DOHH2 (cell line): ENCODE data around the gene MAPKAPK2.

Source experiments
- H3F3A ChIP-seq: fragments of 200-600 bp; sonication (generic), shearing (Covaris generic); 2 replicates; pipeline ENCODE4 v1.6.0; 2016; ENCODE audit warnings: antibody characterized with exemption, mild to moderate bottlenecking; ENCODE audit not compliant: control insufficient read depth, insufficient read depth
- H3K27ac ChIP-seq: fragments of 200-600 bp; sonication (generic); 2 replicates; pipeline ENCODE4 v1.5.1; 2014; ENCODE audit warnings: low read depth, mild to moderate bottlenecking, low read length, moderate library complexity
- H3K27me3 ChIP-seq: fragments of 200-600 bp; sonication (generic); 2 replicates; pipeline ENCODE4 v1.6.1; 2014; ENCODE audit warnings: mild to moderate bottlenecking, low read length, mixed read lengths; ENCODE audit not compliant: control insufficient read depth
- H3K36me3 ChIP-seq: fragments of 200-600 bp; sonication (generic); 2 replicates; pipeline ENCODE4 v1.6.1; 2014; ENCODE audit warnings: mild to moderate bottlenecking, low read length, moderate library complexity, mixed read lengths; ENCODE audit not compliant: control insufficient read depth
- H3K4me1 ChIP-seq: fragments of 200-600 bp; sonication (generic); 2 replicates; pipeline ENCODE4 v1.6.1; 2014; ENCODE audit warnings: mild to moderate bottlenecking, low read length, mixed read lengths; ENCODE audit not compliant: control insufficient read depth
- H3K4me2 ChIP-seq: fragments of 200-600 bp; sonication (generic); 2 replicates; pipeline ENCODE4 v1.6.0; 2014; ENCODE audit warnings: mild to moderate bottlenecking, low read length, moderate library complexity
- H3K4me3 ChIP-seq: fragments of 200-600 bp; sonication (generic); 2 replicates; pipeline ENCODE4 v1.5.1; 2014; ENCODE audit warnings: mild to moderate bottlenecking, low read length, mixed read lengths
- H3K79me2 ChIP-seq: fragments of 200-600 bp; sonication (generic); 2 replicates; pipeline ENCODE4 v1.6.1; 2014; ENCODE audit warnings: mild to moderate bottlenecking, low read length, mixed read lengths; ENCODE audit not compliant: control insufficient read depth
- H3K9me2 ChIP-seq: fragments of 200-600 bp; sonication (generic); replicated peaks from 2 replicates; pipeline ENCODE4 v1.6.1; 2014; ENCODE audit warnings: mild to moderate bottlenecking, low read length, mixed read lengths; ENCODE audit not compliant: control insufficient read depth
- H3K9me3 ChIP-seq: fragments of 200-600 bp; sonication (generic); 2 replicates; pipeline ENCODE4 v1.6.1; 2014; ENCODE audit warnings: antibody characterized with exemption, low read length, mixed read lengths; ENCODE audit not compliant: control insufficient read depth, insufficient read depth
- H4K20me1 ChIP-seq: fragments of 200-600 bp; sonication (generic); 2 replicates; pipeline ENCODE4 v1.6.0; 2014; ENCODE audit warnings: low read depth, mild to moderate bottlenecking, antibody characterized with exemption, low read length, moderate library complexity; ENCODE audit not compliant: control insufficient read depth, insufficient read depth
- EZH2phosphoT487 ChIP-seq: fragments of 200-600 bp; sonication (generic); IDR thresholded peaks from 2 replicates; pipeline ENCODE4 v1.6.1; 2017; ENCODE audit warnings: borderline replicate concordance, mild to moderate bottlenecking, antibody characterized with exemption, low read length, moderate library complexity, mixed read lengths
- TF ChIP-seq, protein P1 (sequence below): fragments of 200-600 bp; sonication (generic); IDR thresholded peaks from one replicate; pipeline ENCODE4 v1.5.1; 2014; ENCODE audit warnings: antibody characterized with exemption, mild to moderate bottlenecking, low read depth, low read length; ENCODE audit not compliant: poor library complexity, severe bottlenecking

MAPKAPK2 gene

DNA sequence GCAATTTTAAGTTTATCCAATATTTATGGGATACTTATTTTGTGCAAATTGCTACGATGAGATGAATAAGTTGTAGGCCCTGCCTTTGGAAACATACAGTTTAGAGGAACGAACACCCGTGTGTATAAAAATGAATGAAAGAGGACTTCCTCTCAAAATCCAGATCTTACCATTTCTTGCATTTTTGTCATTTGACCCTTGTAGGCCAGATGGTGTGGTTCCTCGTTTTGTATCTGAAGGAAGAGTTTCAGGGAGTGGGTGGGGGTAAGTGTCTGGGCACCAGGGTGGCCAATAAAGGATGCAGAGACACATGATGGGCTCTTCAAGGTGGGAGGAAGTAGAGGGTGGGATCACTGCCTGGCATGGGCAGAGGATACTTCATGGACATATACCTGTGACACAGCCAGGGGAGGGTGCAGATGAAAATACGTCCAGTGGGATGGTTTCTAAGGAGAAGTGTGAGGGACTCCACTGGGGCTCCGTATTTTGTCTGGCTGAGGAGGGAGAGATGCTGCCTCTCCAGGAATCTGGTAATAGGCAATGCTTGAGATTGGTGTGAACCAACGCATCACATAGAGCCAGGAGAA, 14.4 kb downstream of the MAPKAPK2 start:
- no peaks in the 10 kb centered on the region for H3K9me2 ChIP-seq
- no peaks in the 10 kb centered on the region for H3K27me3 ChIP-seq
- H3K9me3 ChIP-seq, result no peaks in the 10 kb centered on the region
- H3K4me2 ChIP-seq, result no peak overlapping the region
- TF ChIP-seq, protein P1, sequence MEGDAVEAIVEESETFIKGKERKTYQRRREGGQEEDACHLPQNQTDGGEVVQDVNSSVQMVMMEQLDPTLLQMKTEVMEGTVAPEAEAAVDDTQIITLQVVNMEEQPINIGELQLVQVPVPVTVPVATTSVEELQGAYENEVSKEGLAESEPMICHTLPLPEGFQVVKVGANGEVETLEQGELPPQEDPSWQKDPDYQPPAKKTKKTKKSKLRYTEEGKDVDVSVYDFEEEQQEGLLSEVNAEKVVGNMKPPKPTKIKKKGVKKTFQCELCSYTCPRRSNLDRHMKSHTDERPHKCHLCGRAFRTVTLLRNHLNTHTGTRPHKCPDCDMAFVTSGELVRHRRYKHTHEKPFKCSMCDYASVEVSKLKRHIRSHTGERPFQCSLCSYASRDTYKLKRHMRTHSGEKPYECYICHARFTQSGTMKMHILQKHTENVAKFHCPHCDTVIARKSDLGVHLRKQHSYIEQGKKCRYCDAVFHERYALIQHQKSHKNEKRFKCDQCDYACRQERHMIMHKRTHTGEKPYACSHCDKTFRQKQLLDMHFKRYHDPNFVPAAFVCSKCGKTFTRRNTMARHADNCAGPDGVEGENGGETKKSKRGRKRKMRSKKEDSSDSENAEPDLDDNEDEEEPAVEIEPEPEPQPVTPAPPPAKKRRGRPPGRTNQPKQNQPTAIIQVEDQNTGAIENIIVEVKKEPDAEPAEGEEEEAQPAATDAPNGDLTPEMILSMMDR, result no peak
- TF ChIP-seq EZH2phosphoT487, result no peak
- H3F3A ChIP-seq, result no peaks in the 10 kb centered on the region
- peaks cover 73% of the 10 kb centered on the region for H3K79me2 ChIP-seq
- peaks cover 14% of the 10 kb centered on the region for H4K20me1 ChIP-seq
- H3K27ac ChIP-seq, result no peak overlapping the region
- peaks cover 24% of the 10 kb centered on the region for H3K4me1 ChIP-seq
- no peak overlapping the region for H3K4me3 ChIP-seq
- 0 out of 2 replicates have a peak, but pooled peaks cover 2% of the 10 kb centered on the region for H3K36me3 ChIP-seq

DNA sequence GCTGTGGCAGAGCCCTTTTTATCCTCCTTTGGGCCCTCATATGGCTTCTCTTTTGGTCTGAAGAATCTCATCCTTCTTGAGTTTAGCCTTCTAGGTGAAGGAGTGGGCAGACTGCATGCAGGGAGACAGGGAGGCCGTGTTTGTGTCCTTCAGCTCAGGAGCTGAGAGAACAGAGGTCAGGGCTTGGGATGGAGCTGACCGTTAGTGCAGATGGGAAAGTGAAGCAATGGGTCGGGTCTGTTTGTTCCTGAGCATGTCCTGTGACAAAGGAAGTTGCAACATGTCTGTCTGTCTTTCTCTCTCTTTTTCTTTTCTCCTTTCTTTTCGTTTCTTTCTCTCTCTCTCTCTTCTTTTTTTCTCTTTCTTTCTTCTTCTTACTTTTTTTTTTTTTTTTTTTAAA, 14.9 kb downstream of the MAPKAPK2 start:
- Histone ChIP-seq H3K79me2 (peaks cover 73% of the 10 kb centered on the region), H3K36me3 (0 out of 2 replicates have a peak, but pooled peaks cover 2% of the 10 kb centered on the region), H4K20me1 (peaks cover 11% of the 10 kb centered on the region; the same call in 1 of the 2 replicates), H3K27me3 (no peaks in the 10 kb centered on the region), H3K27ac (no peak overlapping the region), H3F3A (no peaks in the 10 kb centered on the region), H3K4me1 (peaks cover 27% of the 10 kb centered on the region), H3K9me2 (no peaks in the 10 kb centered on the region), H3K4me2 (no peak overlapping the region), H3K9me3 (no peaks in the 10 kb centered on the region), H3K4me3 (no peak overlapping the region)
- no peak for TF ChIP-seq EZH2phosphoT487
- TF ChIP-seq, protein P1, result no peak

DNA sequence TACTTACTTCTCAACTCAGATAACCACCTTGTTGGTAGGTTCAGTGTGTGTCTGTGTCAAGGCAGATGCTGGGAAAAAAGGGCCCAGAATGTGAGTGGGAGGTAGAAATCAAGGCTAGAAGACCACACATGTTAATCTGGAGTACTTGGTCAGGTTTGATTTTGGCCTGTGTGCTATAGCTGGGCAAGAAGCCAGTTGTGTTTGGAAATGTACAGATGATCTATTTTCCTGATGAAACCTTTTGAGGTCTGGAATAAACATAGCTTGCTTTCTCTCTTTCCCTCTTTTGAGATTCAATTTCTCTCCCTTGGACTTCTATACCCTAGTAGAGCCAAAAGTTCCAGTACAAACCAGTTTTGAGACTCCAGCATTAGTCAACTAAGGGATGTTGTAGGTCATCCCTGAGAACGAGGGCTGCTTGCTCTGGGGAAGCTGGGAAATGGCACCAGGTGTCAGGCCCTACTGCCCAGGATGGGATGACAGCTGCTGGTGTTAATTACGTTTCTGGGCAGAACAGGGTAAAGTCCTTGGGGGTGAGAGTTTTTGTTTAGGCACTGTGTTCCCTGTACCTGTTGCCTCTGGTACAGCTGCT, 15.8 kb downstream of the MAPKAPK2 start:
- no peak overlapping the region for H3K4me2 ChIP-seq
- H3K27ac ChIP-seq, result no peak overlapping the region
- H3K27me3 ChIP-seq, result no peaks in the 10 kb centered on the region
- no peaks in the 10 kb centered on the region for H3F3A ChIP-seq
- H3K4me1 ChIP-seq, result peaks cover 28% of the 10 kb centered on the region
- peaks cover 73% of the 10 kb centered on the region for H3K79me2 ChIP-seq
- peaks cover 13% of the 10 kb centered on the region for H4K20me1 ChIP-seq
- H3K9me2 ChIP-seq, result no peaks in the 10 kb centered on the region
- no peak overlapping the region for H3K4me3 ChIP-seq
- 0 out of 2 replicates have a peak, but pooled peaks cover 2% of the 10 kb centered on the region for H3K36me3 ChIP-seq
- no peaks in the 10 kb centered on the region for H3K9me3 ChIP-seq
- TF ChIP-seq, protein P1, result no peak
- no peak for TF ChIP-seq EZH2phosphoT487
